Pancreas (tissue), 10 donors: ENCODE measurements around the gene HMMR. TPM values are rescaled to one million over a fixed set of nuclear protein-coding genes. Genes with fewer than 3 reads are reported as not detected.

Experiments used
- ATAC-seq, 4 donors: fragments of 200-7000 bp; cut with Tn5 transposase; one replicate each; pipeline versions ENCODE4 v1.8.0 to v1.9.1; 2020; ENCODE audit warnings: mild to moderate bottlenecking in 4 of 4, moderate library complexity in 4 of 4
- DNase-seq, 6 donors: peaks; one replicate each; pipeline ENCODE4 v3.0.0-alpha.2; 2020
- FAIRE-seq: peaks from 2 replicates; lab custom pipeline; 2012; peaks lifted over from hg19 to GRCh38; lab: Jason Lieb, UNC
- H3K27ac ChIP-seq, 4 donors: fragments of 200-600 bp; sonication (generic); 1 replicate in 3 of 4; 2 replicates in 1 of 4; pipeline versions ENCODE4 v1.5.0 to v1.8.0; 2020
- H3K27me3 ChIP-seq, 4 donors: fragments of 200-600 bp; one replicate each; pipeline ENCODE4 v1.8.0; 2021
- H3K36me3 ChIP-seq, 3 donors: fragments of 200-600 bp; sonication (generic) in 1 of 3; one replicate each; pipeline versions ENCODE4 v1.5.0 to v1.8.0; 2020 to 2021
- H3K4me1 ChIP-seq, 3 donors: fragments of 200-600 bp; one replicate each; pipeline ENCODE4 v1.8.0; 2021
- H3K4me3 ChIP-seq, 4 donors: fragments of 200-600 bp; sonication (generic) in 2 of 4; one replicate each; pipeline versions ENCODE4 v1.5.0 to v1.8.0; 2020 to 2021
- H3K9me3 ChIP-seq, 4 donors: fragments of 200-600 bp; one replicate each; pipeline ENCODE4 v1.8.0; 2021
- CTCF ChIP-seq, 4 donors: fragments of 200-600 bp; sonication (generic) in 3 of 4; IDR thresholded peaks; one replicate each; pipeline versions ENCODE4 v1.5.0 to v1.8.0; 2021; ENCODE audit warnings: antibody characterized with exemption in 4 of 4
- WGBS, 2 donors: extraction: QIAGEN DNeasy Blood & Tissue Kit; methylation state at CpG; one replicate each; pipeline ENCODE4 v1.1.7; 2013; 5-methylcytosine and 5-hydroxymethylcytosine counted together
- intact Hi-C, 3 donors: fragments of 100-400 bp; cut with DNase I; formaldehyde crosslinking; loops; one replicate each; pipeline versions ENCODE4 v1.11.1 to v1.14.2; 2022
- polyA plus RNA-seq, 2 donors: library from polyadenylated mRNA; stranded (reverse); fragments of 200-250 nt; gene quantifications; one replicate each; pipeline ENCODE4 v1.2.3, GENCODE V29; 2013
- total RNA-seq, 6 donors: library from RNA; stranded (reverse); fragmentation: NEBNext Ultra II Directional in 4 of 6; extraction: Animal tissue kit (Norgen Biotek cat#: 25700) in 4 of 6; gene quantifications; one replicate each; pipeline versions ENCODE4 v1.2.1 to v1.2.4, GENCODE V29; 2021 to 2023
- donor health status: healthy with polysubstance abuse.
- donor health status: DM: no; HTN: no; CAD: no; lungs with moderate emphysema.
- donor health status: DM: no; HTN: no; CAD: no.
- donor health status: control.
- donor health status: control.
- donor health status: Bipolar disorder and iron deficiency.
- donor health status: DM: yes; HTN: yes; CAD: no.
- donor health status: DM: no; HTN: no; CAD: no.
- donor health status: DM: no; HTN: no; CAD: no.
- donor health status: DM: yes; HTN: yes; CAD: no.

The HMMR gene
- total and polyA plus RNA-seq, 8 donors = 0.07 to 0.84 (median 0.26) TPM; not detected in 1

GRCh38 chr5:163503106-163504078 is 43.0 kb downstream of the HMMR start:
- 2% methylated on average over 17 of the region's 17 CpGs for WGBS, 2 donors
- Histone ChIP-seq H3K4me3 (peak overlapping the region; percentile 59 to 73 (median 63)), H3K36me3 (no peaks in the 10 kb centered on the region), H3K27ac (peak overlapping the region; percentile 93 to 98 (median 96)), H3K27me3 (no peaks in the 10 kb centered on the region), H3K4me1 (peaks cover 5 to 17% (median 14%) of the 10 kb centered on the region in 3 donors), H3K9me3 (no peaks in the 10 kb centered on the region)
- FAIRE-seq = no peak
- intact Hi-C loops = no loop called here
- no peak for TF ChIP-seq CTCF (IDR thresholded peaks at IDR 0.05)
- ATAC-seq = peak; percentile 9 to 45 (median 12)
- DNase-seq = peak in 4 of 6 donors; percentile 29 to 58 (median 54)

GRCh38 chr5:163504079-163504931 is 43.9 kb downstream of the HMMR start:
- DNase-seq = peak in 3 of 6 donors; percentile 7 to 55 (median 35)
- peak; percentile 30 to 49 (median 35) for ATAC-seq
- Histone ChIP-seq H3K36me3 (no peaks in the 10 kb centered on the region), H3K27me3 (no peaks in the 10 kb centered on the region), H3K4me3 (peak overlapping the region; percentile 59 to 73 (median 63)), H3K4me1 (peaks cover 11 to 23% (median 14%) of the 10 kb centered on the region in 3 donors), H3K27ac (peak overlapping the region; percentile 93 to 98 (median 96)), H3K9me3 (no peaks in the 10 kb centered on the region)
- no peak for TF ChIP-seq CTCF (IDR thresholded peaks at IDR 0.05)
- 1 to 2% methylated on average over 27 of the region's 27 CpGs for WGBS, 2 donors
- no peak for FAIRE-seq
- intact Hi-C loops = no loop called here

GRCh38 chr5:163505049-163505367 is 44.6 kb downstream of the HMMR start:
- Histone ChIP-seq H3K4me1 (peaks cover 15 to 26% (median 18%) of the 10 kb centered on the region in 3 donors), H3K27ac (peak overlapping the region; percentile 93 to 98 (median 96)), H3K27me3 (no peaks in the 10 kb centered on the region), H3K9me3 (no peaks in the 10 kb centered on the region), H3K36me3 (no peaks in the 10 kb centered on the region), H3K4me3 (peak overlapping the region; percentile 59 to 73 (median 63))
- no peak for FAIRE-seq
- intact Hi-C loops = no loop called here
- DNase-seq = no peak
- WGBS, 2 donors = 0 to 2% methylated on average over 7 of the region's 7 CpGs
- no peak for TF ChIP-seq CTCF (IDR thresholded peaks at IDR 0.05)
- peak; percentile 0 to 1 (median 1) for ATAC-seq

GRCh38 chr5:163505368-163506094 is 45.1 kb downstream of the HMMR start, which contains the start of gene MAT2B:
Gene MAT2B, plus strand, starts transcription at chr5:163505619. Its CDS starts 68 bp downstream, at chr5:163505687.
- peak in 1 of 4 donors; percentile 9 for TF ChIP-seq CTCF (IDR thresholded peaks at IDR 0.05)
- H3K4me1 ChIP-seq = peaks cover 15 to 31% (median 24%) of the 10 kb centered on the region in 3 donors
- H3K9me3 ChIP-seq = no peaks in the 10 kb centered on the region
- intact Hi-C loops = no loop called here
- H3K27me3 ChIP-seq = no peaks in the 10 kb centered on the region
- peak within 1 kb of the TSS; percentile 59 to 73 (median 63) for H3K4me3 ChIP-seq
- DNase-seq = peak; percentile 93 to 97 (median 94)
- peak; percentile 92 to 97 (median 96) for ATAC-seq
- WGBS, 2 donors = 0 to 1% methylated on average over 63 to 64 of the region's 64 CpGs
- peak; percentile 5 for FAIRE-seq
- peak within 1 kb of the TSS; percentile 93 to 98 (median 96) for H3K27ac ChIP-seq
- H3K36me3 ChIP-seq = no peaks in the 10 kb centered on the region
